A549 (cell line): ENCODE data around the gene NECTIN1. TPM values are rescaled to one million over a fixed set of nuclear protein-coding genes. Genes with fewer than 3 reads are reported as not detected.

Experiments used
- ATAC-seq, 2 experiments: fragments of 200-7000 bp in 1 of 2; fragments of >200 bp in 1 of 2; cut with Nextera tagmentation in 1 of 2; cut with Tn5 transposase in 1 of 2; 3 replicates each; pipeline versions ENCODE4 v1.8.0 to v1.9.1; 2018 to 2020; ENCODE audit warnings: mild to moderate bottlenecking in 1 of 2, moderate library complexity in 1 of 2
- CTCF ChIA-PET: fragments of 300-600 bp; sonication (Branson Sonifier 250); formaldehyde crosslinking; extraction: SDS; loops from one replicate; lab custom pipeline; 2021; ENCODE audit warnings: antibody characterized with exemption, inconsistent platforms; lab: Yijun Ruan, JAX
- POLR2A ChIA-PET: fragments of 350-600 bp; formaldehyde crosslinking; extraction: SDS; loops from one replicate; lab custom pipeline; 2021; ENCODE audit warnings: antibody characterized with exemption, inconsistent platforms; lab: Yijun Ruan, JAX
- DNase-seq, 2 experiments: peaks; one replicate each; pipeline versions ENCODE4 v3.0.0 to v3.0.0-alpha.2; 2011 to 2016; ENCODE audit warnings: low read depth in 1 of 2, low spot score in 1 of 2
- FAIRE-seq: peaks from 2 replicates; lab custom pipeline; 2011; peaks lifted over from hg19 to GRCh38; lab: Jason Lieb, UNC
- H3K27ac ChIP-seq, 2 experiments: fragments of >200 bp; sonication (Bioruptor Twin); formaldehyde crosslinking; 3 replicates each; pipeline ENCODE4 v1.5.1; 2016 to 2017
- H3K4me1 ChIP-seq: fragments of >200 bp; sonication (Bioruptor Twin); formaldehyde crosslinking; 3 replicates; pipeline ENCODE4 v1.6.1; 2016
- H3K4me2 ChIP-seq: fragments of >200 bp; sonication (Bioruptor Twin); formaldehyde crosslinking; 3 replicates; pipeline ENCODE4 v1.6.1; 2016
- H3K4me3 ChIP-seq: fragments of >200 bp; sonication (Bioruptor Twin); formaldehyde crosslinking; 3 replicates; pipeline ENCODE4 v1.5.1; 2016
- H3K9me3 ChIP-seq: fragments of >200 bp; sonication (Bioruptor Twin); formaldehyde crosslinking; 3 replicates; pipeline ENCODE4 v1.6.1; 2016
- BHLHE40 ChIP-seq: IDR thresholded peaks from 2 replicates; pipeline ENCODE4 v1.6.1; 2012; ENCODE audit warnings: low read depth, low read length, inconsistent platforms
- CBX2 ChIP-seq: fragments of 200-600 bp; sonication (generic); IDR thresholded peaks from 2 replicates; pipeline ENCODE4 v1.6.1; 2016; ENCODE audit warnings: low read depth, mild to moderate bottlenecking, borderline replicate concordance
- CTCF ChIP-seq: fragments of >200 bp; sonication (Bioruptor Twin); formaldehyde crosslinking; IDR thresholded peaks from 3 replicates; pipeline ENCODE4 v1.5.1; 2016
- E2F6 ChIP-seq: IDR thresholded peaks from 2 replicates; pipeline ENCODE4 v1.6.1; 2012; ENCODE audit warnings: low read depth, borderline replicate concordance
- ESRRA ChIP-seq: fragments of 150-350 bp; IDR thresholded peaks from 2 replicates; pipeline ENCODE4 v1.6.1; 2014; ENCODE audit warnings: mild to moderate bottlenecking, low read length, borderline replicate concordance
- FOSB ChIP-seq: fragments of 250-450 bp; sonication (Bioruptor Pico); IDR thresholded peaks from 2 replicates; pipeline ENCODE4 v1.5.0; 2020; ENCODE audit warnings: mild to moderate bottlenecking, moderate library complexity
- FOSL2 ChIP-seq, 2 experiments: fragments of 450-650 bp in 1 of 2; fragments of >200 bp in 1 of 2; sonication (Bioruptor Twin) in 1 of 2; formaldehyde crosslinking; IDR thresholded peaks; 2 replicates each; pipeline versions ENCODE4 v1.5.0 to v1.6.1; 2016 to 2020; ENCODE audit warnings: mild to moderate bottlenecking in 1 of 2, moderate library complexity in 1 of 2
- GATA3 ChIP-seq: IDR thresholded peaks from 2 replicates; pipeline ENCODE4 v1.6.1; 2012; ENCODE audit warnings: borderline replicate concordance
- JUN ChIP-seq, 2 experiments: fragments of >200 bp; sonication (Bioruptor Twin); formaldehyde crosslinking; IDR thresholded peaks; 2 replicates in 1 of 2; 3 replicates in 1 of 2; pipeline ENCODE4 v1.6.1; 2016 to 2017
- JUNB ChIP-seq: fragments of >200 bp; sonication (Bioruptor Twin); formaldehyde crosslinking; IDR thresholded peaks from 2 replicates; pipeline ENCODE4 v1.6.1; 2016
- MAFK ChIP-seq: fragments of 450-650 bp; IDR thresholded peaks from 2 replicates; pipeline ENCODE4 v1.6.1; 2014; ENCODE audit not compliant: partially characterized antibody
- MAZ ChIP-seq: fragments of 150-350 bp; IDR thresholded peaks from 2 replicates; pipeline ENCODE4 v1.6.1; 2014; ENCODE audit warnings: antibody characterized with exemption, low read depth, low read length, borderline replicate concordance
- PHF8 ChIP-seq: fragments of 200-600 bp; sonication (generic); IDR thresholded peaks from 2 replicates; pipeline ENCODE4 v1.6.1; 2016; ENCODE audit warnings: low read depth, mild to moderate bottlenecking, antibody characterized with exemption, moderate library complexity, borderline replicate concordance
- REST ChIP-seq: fragments of 200-600 bp; sonication (generic); IDR thresholded peaks from 2 replicates; pipeline ENCODE4 v1.6.1; 2016; ENCODE audit warnings: antibody characterized with exemption, mild to moderate bottlenecking, moderate library complexity
- TFCP2L1 ChIP-seq: fragments of 250-450 bp; sonication (Bioruptor Pico); IDR thresholded peaks from 2 replicates; pipeline ENCODE4 v1.5.0; 2021; ENCODE audit warnings: mild to moderate bottlenecking
- TP53 ChIP-seq: fragments of 250-450 bp; sonication (Bioruptor Pico); IDR thresholded peaks from 2 replicates; pipeline ENCODE4 v1.5.0; 2021; ENCODE audit warnings: mild to moderate bottlenecking, moderate library complexity
- ZFP36 ChIP-seq: fragments of 450-650 bp; IDR thresholded peaks from 2 replicates; pipeline ENCODE4 v1.6.1; 2014; ENCODE audit warnings: borderline replicate concordance; ENCODE audit not compliant: partially characterized antibody
- ZNF302 ChIP-seq: fragments of 250-450 bp; sonication (Bioruptor Pico); IDR thresholded peaks from 2 replicates; pipeline ENCODE4 v1.9.0; 2021; ENCODE audit warnings: inconsistent platforms, mild to moderate bottlenecking, moderate library complexity
- ZSCAN20 ChIP-seq: fragments of 250-450 bp; sonication (Bioruptor Pico); IDR thresholded peaks from 2 replicates; pipeline ENCODE4 v1.8.0; 2022; ENCODE audit warnings: mild to moderate bottlenecking, moderate library complexity
- WGBS: methylation state at CpG from one replicate; pipeline ENCODE4 v1.1.6; 2017; ENCODE audit errors: missing lambda C conversion rate; 5-methylcytosine and 5-hydroxymethylcytosine counted together
- polyA plus RNA-seq, 4 experiments: library from polyadenylated mRNA; depleted of rRNA in 3 of 4; stranded (reverse); fragments of >200 nt; fragmentation: RNase III in 1 of 4; extraction: RNeasy Plus Mini Kit Qiagen cat#74134 plus additional on column Dnase treatment in 1 of 4; gene quantifications; 2 replicates in 3 of 4; 3 replicates in 1 of 4; pipeline ENCODE4 v1.2.3, GENCODE V29; 2011 to 2017
- TF ChIP-seq, protein P1 (sequence below): fragments of 250-450 bp; sonication (Bioruptor Pico); IDR thresholded peaks from 2 replicates; pipeline ENCODE4 v1.5.0; 2021; ENCODE audit warnings: mild to moderate bottlenecking, moderate library complexity, borderline replicate concordance
- TF ChIP-seq, protein P2 (sequence below): fragments of 250-450 bp; sonication (Bioruptor Pico); IDR thresholded peaks from 2 replicates; pipeline ENCODE4 v1.5.0; 2020; ENCODE audit warnings: low read depth, mild to moderate bottlenecking, moderate library complexity
- TF ChIP-seq, protein P3 (sequence below): fragments of >200 bp; sonication (Bioruptor Twin); formaldehyde crosslinking; IDR thresholded peaks from 2 replicates; pipeline ENCODE4 v1.6.1; 2016

Gene NECTIN1
- polyA plus RNA-seq, 2 of the 4 experiments (the other 2 are of a cell fraction): 2.2 to 5.5 TPM

DNA sequence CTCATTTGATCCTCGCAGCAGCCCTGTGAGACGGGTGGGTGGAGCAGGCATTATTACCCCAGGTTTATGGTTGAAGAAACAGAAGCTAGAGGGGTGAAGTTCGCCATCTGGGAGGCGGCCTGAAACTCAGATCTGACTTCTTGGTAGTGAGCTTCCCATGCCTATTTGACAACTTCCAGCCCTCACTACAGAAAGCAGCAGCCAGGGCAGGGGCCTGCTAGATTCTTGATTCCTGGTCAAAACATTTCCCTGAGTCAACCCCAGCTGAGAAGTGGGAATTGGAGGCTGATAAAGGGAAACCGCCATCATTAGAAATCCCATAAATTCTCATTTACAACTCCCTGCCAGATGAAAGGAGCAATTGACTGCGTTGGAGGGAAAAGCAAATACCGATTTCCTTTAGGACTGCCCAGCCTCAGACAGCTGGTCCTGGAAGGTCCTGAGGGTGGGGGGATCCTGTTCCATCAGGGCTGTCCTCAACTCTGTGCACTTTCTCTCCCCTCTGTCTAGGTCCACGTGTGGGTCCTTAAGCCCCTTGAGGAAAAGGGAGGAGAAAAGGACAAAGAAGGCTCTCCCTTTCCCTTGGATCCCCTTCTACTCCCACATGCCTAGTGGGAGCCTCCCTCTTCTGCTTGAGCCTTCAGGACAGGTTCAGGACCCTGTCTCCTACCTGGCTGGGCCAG lies 10.2 kb upstream of the NECTIN1 start:
- ATAC-seq (no peak), DNase-seq (no peak), FAIRE-seq (no peak)
- Histone ChIP-seq H3K27ac (no peak overlapping the region), H3K4me1 (no peaks in the 10 kb centered on the region), H3K9me3 (no peaks in the 10 kb centered on the region), H3K4me2 (no peak overlapping the region), H3K4me3 (no peak overlapping the region)
- CTCF ChIA-PET: interaction anchor here (1.4 to 2.7 kb wide), 2 partner anchors 10 to 20 kb away, joined by 4 to 20 read pairs; partner anchors contain the start of gene NECTIN1
- POLR2A ChIA-PET: no interaction called here
- whole genome bisulfite sequencing: 61% methylated on average over 8 of the region's 8 CpGs
- no peak for TF ChIP-seq E2F6
- no peak for TF ChIP-seq PHF8
- no peak for TF ChIP-seq REST
- no peak for TF ChIP-seq MAFK
- TF ChIP-seq FOSB (CRISPR knock-in tag): no peak
- TF ChIP-seq, protein P1, sequence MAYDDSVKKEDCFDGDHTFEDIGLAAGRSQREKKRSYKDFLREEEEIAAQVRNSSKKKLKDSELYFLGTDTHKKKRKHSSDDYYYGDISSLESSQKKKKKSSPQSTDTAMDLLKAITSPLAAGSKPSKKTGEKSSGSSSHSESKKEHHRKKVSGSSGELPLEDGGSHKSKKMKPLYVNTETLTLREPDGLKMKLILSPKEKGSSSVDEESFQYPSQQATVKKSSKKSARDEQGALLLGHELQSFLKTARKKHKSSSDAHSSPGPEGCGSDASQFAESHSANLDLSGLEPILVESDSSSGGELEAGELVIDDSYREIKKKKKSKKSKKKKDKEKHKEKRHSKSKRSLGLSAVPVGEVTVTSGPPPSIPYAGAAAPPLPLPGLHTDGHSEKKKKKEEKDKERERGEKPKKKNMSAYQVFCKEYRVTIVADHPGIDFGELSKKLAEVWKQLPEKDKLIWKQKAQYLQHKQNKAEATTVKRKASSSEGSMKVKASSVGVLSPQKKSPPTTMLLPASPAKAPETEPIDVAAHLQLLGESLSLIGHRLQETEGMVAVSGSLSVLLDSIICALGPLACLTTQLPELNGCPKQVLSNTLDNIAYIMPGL (CRISPR knock-in tag): no peak
- no peak for TF ChIP-seq GATA3
- no peak for TF ChIP-seq ZFP36
- no peak for TF ChIP-seq FOSL2 (IDR thresholded peaks at IDR 0.05)
- TF ChIP-seq FOSL2 (CRISPR knock-in tag; IDR thresholded peaks at IDR 0.05): no peak
- no peak for TF ChIP-seq TFCP2L1 (CRISPR knock-in tag)
- no peak for TF ChIP-seq ESRRA
- no peak for TF ChIP-seq TP53 (CRISPR knock-in tag)
- no peak for TF ChIP-seq CTCF
- TF ChIP-seq BHLHE40: no peak
- TF ChIP-seq, protein P2, sequence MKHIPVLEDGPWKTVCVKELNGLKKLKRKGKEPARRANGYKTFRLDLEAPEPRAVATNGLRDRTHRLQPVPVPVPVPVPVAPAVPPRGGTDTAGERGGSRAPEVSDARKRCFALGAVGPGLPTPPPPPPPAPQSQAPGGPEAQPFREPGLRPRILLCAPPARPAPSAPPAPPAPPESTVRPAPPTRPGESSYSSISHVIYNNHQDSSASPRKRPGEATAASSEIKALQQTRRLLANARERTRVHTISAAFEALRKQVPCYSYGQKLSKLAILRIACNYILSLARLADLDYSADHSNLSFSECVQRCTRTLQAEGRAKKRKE (CRISPR knock-in tag): no peak
- TF ChIP-seq JUNB: no peak

- H3K4me1 ChIP-seq: no peaks in the 10 kb centered on the region
- 84% methylated on average over 5 of the region's 5 CpGs for WGBS
- DNase-seq (no peak), ATAC-seq (no peak), FAIRE-seq (no peak)
- no peaks in the 10 kb centered on the region for H3K9me3 ChIP-seq
- H3K4me3 ChIP-seq: no peak overlapping the region
- CTCF ChIA-PET: interaction anchor here (1.3 to 1.4 kb wide), 2 partner anchors 9 to 15 kb away, joined by 4 to 5 read pairs; partner anchors contain the start of gene NECTIN1
- no peak overlapping the region for H3K27ac ChIP-seq
- POLR2A ChIA-PET: no interaction called here
- H3K4me2 ChIP-seq: no peak overlapping the region
- TF ChIP-seq PHF8 (no peak), MAZ (no peak), ZNF302 (no peak), ZSCAN20 (CRISPR knock-in tag) (no peak), JUN (IDR thresholded peaks at IDR 0.05) (no peak), REST (no peak), TFCP2L1 (CRISPR knock-in tag) (no peak), CBX2 (no peak), JUNB (no peak)
- TF ChIP-seq, protein P3, sequence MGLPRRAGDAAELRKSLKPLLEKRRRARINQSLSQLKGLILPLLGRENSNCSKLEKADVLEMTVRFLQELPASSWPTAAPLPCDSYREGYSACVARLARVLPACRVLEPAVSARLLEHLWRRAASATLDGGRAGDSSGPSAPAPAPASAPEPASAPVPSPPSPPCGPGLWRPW: no peak
Observed at GRCh38 chr11:119738059-119738439, 9.0 kb upstream of the NECTIN1 start.
